ENCODE measurements around the gene RNGTT. TPM values are rescaled to one million over a fixed set of nuclear protein-coding genes. Genes with fewer than 3 reads are reported as not detected.
A peak's percentile ranks its signal among the peaks of the same experiment; 100 is the strongest.

The RNGTT gene
- total RNA-seq, 1 experiment from 2014 or later, result 31.5 TPM

DNA sequence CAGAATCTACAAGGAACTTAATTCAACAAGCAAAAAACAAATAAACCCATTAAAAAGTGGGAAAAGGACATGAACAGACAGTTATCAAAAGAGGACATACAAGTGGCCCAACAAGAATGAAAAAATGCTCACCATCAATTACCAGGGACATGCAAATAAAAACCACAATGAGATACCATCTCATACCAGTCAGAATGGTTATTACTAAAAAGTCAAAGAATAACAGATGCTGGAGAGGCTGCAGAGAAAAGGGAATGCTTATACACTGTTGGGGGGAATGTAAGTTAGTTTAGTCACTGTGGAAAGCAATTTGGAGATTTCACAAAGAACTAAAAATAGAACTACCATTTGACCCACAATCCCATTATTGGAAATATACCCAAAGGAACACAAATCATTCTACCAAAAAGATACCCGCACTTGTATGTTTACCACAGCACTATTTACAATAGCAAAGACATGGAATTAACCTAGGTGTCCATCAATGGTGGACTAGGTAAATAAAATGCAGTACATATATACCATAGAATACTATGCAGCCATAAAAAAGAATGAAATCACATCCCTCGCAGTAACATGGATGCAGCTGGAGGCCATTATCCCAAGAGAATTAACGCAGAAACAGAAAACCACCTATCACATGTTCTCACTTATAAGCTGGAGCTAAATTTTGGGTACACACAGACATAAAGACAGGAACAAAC is 48.4 kb downstream of the RNGTT start:
- DNase-seq (ENCODE audit: low read depth), result no peak

DNA sequence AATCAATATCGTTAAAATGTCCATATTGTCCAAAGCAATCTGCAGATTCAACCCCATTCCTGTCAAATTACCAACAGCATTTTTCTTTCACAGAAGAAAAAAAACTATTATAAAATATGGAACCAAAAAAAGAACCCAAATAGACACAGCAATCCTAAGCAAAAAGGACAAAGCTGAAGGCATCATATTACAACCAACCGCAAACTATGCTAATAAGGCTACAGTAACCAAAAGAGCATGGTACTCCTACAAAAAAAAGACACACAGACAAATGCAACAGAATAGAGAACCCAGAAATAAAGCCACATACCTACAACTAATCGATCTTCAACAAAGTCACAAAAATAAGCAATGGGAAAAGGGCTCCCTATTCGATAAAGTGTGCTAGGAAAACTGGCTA is 49.2 kb downstream of the RNGTT start:
- peak; percentile 3 for DNase-seq (ENCODE audit: low read depth)

DNA sequence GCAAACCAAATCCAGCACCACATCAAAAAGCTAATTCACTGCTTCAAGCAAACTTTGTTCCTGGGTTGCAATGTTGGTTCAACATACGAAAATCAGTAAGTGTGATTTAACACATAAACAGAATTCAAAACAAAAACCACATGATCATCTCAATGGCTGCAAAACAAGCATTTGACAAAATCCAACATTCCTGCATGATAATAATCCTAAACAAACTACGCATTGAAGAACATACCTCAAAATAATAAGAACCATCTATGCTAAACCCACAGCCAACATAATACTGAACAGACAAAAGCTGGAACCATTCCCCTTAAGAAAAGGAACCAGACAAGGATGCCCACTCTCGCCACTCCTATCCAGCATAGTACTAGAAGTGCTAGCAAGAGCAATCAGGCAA is 49.9 kb downstream of the RNGTT start:
- no peak for DNase-seq (ENCODE audit: low read depth)

DNA sequence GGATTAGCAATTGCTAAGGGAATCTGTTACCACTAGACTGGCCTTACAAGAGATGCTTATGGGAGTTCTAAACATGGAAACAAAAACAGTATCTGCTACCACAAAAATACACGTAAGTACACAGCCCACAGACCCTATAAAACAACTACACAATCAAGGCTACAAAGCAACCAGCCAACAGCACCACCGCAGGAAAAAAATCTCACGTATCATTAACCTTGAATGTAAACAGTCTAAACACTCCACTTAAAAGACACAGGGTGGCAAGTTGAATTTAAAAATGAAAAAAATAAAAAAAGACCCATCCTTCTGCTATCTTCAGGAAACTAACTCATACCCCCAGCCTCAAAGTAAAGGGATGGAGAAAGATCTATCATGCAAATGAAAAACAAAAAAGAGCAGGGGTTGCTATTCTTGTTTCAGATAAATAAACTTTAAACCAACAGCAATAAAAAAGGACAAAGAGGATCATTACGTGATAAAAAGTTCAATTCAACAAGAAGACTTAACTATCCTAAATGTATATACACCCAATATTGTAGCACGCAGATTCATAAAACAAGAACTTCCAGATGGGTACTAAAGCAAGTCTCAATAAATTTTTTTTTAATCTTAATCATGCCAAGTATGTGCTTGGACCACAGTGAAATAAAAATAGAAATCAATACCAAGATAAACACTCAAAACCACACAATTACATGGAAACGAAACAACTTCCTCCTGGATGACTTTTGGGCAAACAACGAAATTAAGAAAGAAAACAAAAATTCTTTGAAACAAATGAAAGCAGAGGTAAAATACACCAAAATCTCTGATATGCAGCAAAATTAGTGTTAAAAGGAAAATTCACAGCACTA is 52.3 kb downstream of the RNGTT start:
- peak; percentile 36 for DNase-seq (ENCODE audit: low read depth)

DNA sequence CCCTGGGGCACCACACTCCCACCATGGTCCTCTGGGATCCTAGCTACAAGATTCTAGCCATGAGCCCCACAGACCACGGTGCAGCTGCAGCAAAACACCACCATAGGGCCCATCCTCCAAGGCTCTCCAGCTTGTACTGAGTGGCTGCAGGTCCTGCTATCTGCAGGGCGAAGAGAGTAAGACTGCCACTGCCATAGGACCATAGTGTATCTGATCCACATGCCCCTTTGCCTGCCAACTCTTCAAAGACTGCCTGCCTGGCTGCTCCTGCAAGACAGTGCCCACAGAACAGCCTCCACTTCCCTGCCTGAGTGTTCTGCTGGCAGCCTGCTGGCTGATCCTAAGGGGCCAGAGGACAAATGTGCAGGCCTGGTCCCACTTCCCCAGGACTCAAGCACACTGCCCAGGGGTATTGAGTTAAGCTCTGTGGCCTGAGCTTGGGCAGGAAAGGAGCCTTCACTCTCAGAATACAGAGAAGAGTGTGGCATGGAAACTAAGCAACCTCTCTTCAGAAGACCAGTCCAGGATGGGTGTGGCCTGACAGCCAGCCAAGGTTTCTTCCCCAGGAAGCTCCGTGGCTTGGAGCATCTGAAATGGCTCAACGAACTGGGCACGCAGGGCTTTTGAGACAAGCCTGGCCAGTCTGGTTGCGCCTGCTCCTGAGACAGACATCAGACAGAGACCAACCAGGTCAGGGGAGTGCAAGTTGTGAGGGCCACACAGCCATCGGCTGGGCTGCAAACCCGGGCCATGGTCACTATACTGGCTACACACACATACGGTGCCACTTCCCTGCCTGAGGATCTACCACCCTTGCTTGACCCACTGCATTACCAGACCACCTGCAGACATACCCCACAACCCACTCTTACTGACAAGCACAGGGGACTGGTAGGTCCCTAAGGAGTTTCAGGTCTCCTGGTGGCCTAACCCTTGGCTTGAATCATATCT is 54.5 kb downstream of the RNGTT start:
- no peak for DNase-seq (ENCODE audit: low read depth)

DNA sequence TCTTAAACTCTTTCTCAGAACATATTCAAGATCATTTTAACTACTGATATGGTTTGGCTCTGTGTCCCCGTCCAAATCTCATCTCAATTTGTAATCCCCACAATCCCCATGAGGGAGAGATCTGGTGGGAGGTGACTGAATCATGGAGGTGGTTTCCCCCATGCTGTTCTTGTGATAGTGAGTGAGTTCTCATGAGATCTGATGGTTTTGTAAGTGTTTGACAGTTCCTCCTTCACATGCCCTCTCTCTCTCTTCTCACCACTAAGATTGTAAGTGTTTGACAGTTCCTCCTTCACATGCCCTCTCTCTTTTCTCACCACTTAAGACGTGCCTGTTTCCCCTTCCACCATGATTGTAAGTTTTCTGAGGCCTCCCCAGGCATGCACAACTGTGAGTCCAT is 56.3 kb downstream of the RNGTT start:
- peak; percentile 32 for DNase-seq (ENCODE audit: low read depth)

DNA sequence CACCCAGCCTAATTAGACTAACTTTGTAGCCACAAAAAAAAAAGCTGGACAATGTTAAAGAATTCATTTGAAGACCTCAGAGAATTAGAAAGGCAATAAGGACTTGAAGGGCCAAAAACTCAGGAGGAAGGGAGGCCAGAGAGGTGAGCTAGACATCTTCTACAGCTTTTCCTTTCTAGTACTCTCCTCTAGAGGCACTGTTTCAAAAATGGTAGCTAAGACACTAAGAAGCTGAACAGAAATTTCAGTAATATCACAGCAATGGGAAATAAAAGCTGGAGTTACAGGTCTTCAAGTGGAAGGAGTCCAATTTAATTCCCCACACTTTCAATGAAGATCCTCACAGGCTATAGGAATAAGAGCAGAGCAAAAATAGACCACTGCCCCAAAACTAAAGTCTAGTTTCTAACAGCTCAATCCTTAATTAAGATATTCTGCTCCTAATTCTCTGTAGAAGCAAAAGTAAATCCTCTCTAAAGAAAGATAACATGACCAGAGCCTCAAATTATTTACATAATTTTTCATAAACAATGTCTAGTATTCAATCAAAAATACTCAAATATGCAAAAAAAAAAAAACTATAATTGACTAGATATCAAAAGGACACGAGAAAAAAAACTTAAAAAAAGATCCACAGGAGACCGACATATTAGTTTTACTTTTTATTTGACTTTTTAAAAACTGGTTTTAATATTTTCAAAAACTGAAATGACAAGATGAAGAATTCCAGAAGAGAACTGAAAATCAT is 63.7 kb downstream of the RNGTT start:
- DNase-seq (ENCODE audit: low read depth), result no peak

DNA sequence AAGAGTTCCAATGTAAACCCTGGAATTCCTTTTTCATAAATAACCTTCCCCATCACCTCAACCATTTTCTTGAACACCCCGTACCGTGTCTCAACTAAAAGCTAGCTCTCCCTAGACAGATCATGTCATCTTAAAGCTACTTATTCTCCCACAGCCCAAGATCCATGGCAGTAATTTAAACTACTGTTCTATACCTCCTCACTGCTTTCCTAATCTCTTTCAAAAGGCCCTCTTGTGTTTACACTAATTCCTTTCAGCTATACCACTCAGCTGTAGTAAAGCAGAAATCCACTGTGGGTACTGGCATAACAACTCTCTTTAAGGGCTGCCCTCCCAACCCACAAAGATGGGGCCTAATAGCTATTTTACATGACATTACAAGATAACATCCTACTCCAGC is 67.5 kb downstream of the RNGTT start:
- DNase-seq (ENCODE audit: low read depth), result no peak

DNA sequence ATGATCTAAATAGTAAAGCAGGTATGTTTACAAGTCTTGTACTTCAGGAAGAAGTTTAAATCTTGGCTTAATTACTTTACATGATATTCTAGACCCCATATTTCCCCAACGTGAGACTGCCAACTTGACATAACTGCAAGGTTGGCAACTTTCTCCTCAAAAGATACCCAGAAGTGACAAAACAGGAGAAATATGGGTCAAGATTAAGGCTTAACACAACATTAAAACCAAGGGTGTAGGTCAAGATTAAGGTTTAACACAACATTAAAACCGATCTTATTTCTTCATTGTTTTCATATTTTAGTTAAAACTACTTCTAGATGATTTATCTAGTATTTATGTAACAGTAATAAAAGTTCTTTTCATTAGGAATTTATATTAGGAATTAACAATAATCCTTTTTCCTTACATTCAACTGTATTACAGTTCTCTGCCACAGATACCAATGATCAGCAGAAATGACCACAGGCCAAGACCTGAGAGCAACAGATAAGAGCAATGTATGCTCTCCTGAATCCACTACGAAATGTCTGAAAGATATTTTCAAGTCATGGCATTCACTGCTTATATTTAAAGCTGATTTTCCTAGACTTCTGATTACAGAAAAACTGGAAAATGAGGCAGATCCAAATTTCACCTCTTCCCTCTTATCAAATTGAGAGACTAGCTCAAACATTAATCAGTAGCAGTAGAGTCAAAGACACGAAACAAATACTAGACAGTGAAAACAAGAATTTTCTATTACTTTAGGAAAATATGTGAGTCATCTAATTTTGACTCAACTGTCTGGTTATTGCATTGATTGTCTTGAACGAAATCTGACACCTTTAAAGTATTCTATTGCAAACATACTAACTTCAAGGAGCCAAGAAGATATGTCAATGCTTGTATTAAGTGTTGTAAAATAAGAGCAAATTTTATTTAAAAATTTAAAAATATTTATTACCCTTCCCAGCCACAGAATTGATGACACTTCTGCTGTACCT is 72.3 kb downstream of the RNGTT start:
- DNase-seq (ENCODE audit: low read depth), result no peak

DNA sequence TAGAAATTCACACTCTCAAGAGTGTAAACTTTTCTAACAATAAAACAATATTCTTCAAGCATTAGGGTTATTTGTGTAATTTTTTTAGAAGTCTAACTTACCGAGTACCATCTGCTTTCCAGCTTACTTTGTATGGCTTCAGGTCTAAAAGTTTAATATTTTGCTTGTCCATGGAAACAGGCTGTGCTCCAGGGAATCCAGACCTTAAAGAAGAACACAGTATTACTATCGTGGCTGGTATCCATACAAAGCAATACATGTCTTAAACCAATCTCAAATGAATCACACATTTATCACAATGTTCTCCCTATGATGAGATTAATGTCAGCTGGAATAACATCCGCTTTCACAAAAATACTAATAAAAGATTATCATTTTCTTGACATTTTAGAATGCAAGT is 73.0 kb downstream of the RNGTT start:
- no peak for DNase-seq (ENCODE audit: low read depth)

DNA sequence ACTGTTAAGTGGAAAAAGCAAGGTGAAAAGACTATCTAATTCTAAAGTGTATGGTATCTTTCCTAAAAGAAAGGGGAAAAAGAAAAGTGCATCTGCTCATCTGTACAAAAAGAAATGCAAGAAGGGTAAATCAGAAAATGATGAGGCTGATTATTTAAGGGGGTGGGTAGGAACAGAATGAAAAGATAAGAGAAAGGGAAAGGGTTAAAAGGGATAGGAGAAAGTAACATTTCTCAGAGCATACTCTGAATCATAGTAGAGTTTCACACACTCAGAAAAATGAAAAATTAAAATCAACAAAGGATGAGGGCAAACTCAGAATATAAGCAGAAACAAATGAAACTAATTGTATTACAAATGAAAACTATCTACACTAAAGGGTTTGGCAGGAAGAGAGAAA is 79.1 kb downstream of the RNGTT start:
- no peak for DNase-seq (ENCODE audit: low read depth)

DNA sequence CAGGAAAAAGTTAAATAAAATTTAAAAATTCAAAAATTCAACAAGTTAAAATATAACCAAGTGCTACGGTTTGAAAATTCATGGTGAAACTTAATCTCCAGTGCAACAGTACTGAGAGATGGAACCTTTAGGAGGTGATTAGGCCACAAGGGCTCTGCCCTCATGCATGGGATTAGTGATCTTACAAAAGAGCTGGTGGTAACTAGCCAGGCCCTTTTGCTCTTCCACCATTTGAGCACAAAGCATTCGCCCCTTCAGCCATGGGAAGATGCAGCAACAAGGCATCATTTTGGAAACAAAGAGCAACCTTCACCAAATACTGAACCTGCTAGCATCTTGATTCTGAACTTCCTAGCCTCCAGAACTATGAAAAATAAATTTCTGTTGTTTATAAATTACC is 80.9 kb downstream of the RNGTT start:
- DNase-seq (ENCODE audit: low read depth), result no peak

DNA sequence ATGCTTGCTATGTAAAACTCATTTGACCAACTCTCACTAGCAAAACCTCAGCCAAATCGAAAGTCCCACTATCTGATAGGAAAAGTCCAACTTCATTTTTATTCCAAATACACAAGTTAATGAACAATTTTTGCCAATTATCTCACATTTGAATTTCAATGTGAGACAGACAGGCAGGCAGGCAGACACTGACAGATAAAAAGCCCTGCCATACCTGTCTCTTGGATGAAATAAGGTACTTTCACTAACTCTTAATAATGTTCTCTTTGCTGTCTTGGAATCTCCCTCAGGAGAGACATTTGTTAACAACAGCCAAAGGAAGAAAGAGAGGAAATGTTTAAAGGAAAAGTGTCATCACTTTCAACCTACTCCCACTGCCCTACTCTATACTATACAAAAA is 82.0 kb downstream of the RNGTT start:
- no peak for DNase-seq (ENCODE audit: low read depth)

DNA sequence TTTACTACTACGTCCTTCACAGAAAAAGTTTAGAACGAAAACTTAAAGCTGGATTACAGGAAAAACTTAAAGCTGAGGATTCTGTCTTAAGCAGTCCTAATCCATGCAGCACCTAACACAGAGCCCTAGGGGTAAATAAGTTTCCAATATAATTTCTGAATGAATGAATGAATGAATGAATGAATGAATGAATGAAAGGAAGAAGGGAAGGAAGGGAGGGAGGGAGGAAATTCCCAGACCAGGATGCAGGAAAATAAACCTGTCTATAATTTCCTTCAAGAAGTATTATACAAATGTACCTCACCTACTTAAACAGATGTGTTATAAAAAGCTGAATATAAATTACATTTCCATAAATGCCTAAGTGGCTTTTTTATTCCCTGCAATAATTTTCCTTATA is 83.4 kb downstream of the RNGTT start:
- DNase-seq (ENCODE audit: low read depth), result no peak

DNA sequence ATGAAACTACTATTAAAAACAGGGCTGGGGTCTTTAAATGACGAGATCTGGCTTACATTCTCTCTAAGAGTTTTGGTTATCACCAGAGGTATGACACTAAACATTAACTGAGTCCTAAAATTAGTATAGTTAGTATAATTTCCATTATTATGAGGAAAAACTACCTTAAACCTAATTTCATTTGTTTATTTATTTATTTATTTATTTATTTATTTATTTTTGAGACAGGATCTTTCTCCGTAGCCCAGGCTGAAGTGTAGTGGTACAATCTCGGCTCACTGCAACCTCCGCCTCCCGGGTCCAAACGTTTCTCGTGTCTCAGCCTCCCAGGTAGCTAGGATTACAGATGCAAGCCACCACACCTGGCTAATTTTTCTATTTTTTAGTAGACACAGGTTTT is 85.5 kb downstream of the RNGTT start:
- no peak for DNase-seq (ENCODE audit: low read depth)

DNA sequence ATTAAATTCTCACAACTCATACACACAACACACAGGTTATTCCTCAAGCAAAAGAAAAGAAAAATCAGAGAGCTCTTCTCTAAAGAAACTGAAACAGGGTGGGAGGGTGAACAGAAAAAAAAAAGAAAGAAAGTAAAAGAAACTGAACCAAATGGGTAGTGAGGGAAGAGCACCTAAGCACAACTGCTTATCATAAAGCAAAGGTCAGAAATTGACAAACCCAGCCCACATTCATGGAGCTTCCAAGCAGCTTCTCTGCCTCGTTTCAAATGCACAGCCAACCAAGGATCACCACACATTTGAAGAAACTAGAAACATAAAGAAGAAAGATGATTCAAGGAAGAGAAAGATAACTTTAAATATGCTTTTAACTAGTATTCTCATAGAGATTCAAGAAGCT is 90.5 kb downstream of the RNGTT start:
- no peak for DNase-seq (ENCODE audit: low read depth)

DNA sequence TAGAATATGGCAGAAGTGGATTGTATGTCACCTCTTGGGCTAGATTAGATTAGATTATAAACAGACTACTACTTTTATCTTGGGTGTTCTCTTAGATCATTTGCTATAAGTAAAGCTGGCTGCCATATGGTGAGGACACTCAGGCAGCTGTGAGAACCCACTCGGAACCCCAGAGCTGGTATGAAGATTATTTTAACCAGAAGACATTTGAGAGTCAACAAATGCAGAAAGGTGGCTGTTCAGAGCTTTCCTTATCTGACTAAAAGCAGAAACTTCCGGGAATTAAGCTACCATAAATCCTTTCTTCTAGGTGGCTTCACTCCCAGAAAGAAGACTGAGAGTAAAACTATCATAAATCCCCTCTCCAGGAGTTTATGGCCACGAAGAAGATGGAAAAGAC is 91.9 kb downstream of the RNGTT start:
- DNase-seq (ENCODE audit: low read depth), result no peak

DNA sequence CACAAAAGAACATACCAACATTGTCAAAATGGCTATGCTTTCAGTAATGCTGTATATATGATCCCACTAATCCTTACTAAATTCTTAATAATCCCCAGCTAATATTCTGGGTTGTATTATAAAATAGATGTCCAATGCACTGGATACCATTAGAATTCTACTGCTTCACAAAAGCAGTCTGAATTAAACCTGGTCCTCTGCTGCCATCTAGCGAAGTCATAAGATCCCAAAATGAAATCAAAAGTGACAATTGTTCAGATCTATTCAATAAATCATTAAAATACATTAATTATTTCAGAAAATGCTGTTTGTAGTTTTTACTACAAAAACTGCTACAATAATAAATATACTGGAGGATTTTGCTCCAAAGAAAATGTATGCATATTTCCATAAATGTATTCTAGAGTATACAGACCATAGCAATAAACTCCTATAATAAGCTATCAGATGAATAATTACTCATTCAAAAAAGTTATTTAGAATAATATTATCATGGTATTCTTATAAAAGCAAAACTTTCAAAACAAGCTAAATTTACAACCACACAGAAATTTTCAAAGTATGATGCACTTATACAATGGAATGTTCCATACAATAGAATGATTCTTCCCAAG is 92.6 kb downstream of the RNGTT start:
- DNase-seq (ENCODE audit: low read depth), result peak; percentile 59

DNA sequence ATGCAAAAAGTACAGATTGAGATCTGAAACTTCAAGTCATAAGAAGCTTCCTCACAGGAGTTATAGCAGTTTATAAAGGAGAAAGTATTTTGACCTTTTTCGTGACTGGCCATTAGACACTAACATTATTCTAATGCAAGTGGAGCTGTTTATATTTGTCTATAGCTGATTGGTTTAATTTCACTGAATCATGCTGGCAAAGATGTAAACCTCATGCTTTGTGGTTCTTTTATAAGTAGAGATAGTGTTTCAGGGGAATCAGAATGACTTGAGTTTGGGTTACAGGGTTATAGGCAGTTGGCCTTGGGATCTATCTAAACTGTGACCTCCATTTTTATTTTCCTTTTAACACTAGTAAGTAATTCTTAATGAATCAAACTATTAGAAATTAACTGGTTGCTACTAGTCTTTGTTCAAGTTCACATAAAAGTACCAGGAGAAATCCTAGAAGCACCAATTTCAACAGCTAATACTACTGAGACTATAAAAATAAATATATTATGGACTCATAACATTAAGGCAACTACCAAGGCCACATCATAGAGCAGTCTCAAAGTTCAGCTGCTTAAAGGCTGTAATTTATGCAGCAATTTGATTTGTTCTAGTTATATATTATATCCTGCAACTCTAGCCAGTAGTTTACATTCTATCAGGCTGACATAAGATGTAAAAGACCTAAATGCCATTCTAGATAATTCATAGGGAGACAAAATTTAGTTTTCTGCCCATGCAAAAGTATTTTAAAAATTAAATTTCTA is 94.0 kb downstream of the RNGTT start:
- peak; percentile 57 for DNase-seq (ENCODE audit: low read depth)
